ENCODE measurements around the gene PLA2G4F. TPM values are rescaled to one million over a fixed set of nuclear protein-coding genes. Genes with fewer than 3 reads are reported as not detected.

The PLA2G4F gene, protein sequence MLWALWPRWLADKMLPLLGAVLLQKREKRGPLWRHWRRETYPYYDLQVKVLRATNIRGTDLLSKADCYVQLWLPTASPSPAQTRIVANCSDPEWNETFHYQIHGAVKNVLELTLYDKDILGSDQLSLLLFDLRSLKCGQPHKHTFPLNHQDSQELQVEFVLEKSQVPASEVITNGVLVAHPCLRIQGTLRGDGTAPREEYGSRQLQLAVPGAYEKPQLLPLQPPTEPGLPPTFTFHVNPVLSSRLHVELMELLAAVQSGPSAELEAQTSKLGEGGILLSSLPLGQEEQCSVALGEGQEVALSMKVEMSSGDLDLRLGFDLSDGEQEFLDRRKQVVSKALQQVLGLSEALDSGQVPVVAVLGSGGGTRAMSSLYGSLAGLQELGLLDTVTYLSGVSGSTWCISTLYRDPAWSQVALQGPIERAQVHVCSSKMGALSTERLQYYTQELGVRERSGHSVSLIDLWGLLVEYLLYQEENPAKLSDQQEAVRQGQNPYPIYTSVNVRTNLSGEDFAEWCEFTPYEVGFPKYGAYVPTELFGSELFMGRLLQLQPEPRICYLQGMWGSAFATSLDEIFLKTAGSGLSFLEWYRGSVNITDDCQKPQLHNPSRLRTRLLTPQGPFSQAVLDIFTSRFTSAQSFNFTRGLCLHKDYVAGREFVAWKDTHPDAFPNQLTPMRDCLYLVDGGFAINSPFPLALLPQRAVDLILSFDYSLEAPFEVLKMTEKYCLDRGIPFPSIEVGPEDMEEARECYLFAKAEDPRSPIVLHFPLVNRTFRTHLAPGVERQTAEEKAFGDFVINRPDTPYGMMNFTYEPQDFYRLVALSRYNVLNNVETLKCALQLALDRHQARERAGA
- not detected for total RNA-seq

DNA sequence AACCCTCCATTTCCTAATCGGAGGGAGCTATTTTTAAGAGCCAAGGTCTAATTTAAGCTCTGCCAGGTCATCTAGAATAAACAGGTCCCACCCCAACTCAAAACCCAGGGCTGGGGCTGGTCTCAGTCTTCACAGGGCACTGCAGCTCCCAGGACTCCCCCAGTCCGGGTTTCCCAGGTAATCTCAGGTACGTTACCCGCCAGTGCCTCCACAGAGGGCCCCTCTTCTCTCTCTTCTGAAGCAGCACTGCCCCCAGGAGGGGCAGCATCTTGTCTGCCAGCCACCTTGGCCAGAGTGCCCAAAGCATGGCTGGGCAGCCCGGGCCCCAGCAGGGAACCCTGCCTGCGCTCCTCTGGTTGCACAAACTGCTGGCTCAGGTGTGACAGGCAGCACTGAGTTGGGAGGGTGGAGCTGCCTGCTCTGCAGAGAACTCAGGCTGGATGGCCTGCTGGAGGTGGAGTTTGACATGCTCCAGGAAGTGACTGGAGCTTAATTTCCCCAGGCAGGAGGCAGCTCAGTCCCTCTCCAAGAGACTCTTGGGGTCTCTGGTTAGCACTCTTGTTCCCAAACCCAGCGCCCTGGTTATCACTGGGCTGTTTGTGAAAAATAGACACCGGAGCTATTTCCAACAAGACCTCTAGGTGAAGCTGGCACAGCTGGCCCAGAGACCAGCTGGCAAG is at the start of gene PLA2G4F:
Gene PLA2G4F (minus strand): TSS at position 394 of the 680 bp plus-strand sequence. CDS start 87 bp downstream, at position 307.
- TF ChIP-seq CTCF (IDR thresholded peaks at IDR 0.05; ENCODE audit: low read depth): no peak

DNA sequence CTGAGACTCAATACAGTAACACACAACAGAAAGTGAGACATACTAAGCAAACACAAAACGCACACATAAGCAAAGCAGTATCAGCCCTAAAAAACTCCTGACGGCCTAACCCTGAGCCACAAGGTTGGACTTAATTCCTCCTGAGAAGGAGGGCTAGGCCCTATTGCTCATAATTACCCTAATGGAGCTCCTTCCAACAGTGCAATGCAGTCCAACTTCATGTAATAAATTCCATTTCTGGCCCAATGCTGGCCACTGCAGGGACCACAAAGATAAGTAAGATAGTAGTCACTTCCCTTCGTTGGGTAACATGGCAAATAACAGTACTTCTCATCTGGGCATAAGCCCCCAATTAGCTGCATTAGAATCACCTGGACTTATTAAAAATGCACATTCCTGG is 47.5 kb upstream of the PLA2G4F start:
- no peak for TF ChIP-seq CTCF (IDR thresholded peaks at IDR 0.05; ENCODE audit: low read depth)

DNA sequence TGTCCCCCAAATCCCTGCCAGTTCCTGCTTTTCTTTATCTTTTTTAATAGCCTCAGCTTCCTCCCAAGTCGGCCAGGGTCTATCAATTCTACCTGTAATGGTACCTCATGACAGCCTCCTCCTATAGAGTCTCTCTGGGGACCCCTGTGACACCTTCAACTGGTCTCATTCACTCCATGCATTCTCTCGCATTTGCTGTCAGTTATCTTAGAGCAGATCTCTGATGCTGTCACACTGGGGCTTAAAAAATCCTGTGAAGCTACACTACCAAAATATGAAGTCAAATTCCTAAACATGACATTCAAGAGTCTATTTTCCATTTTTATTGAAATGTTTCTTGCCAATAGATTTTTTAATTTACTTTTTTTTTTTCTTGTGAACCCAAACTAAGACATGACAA is 46.2 kb upstream of the PLA2G4F start:
- no peak for TF ChIP-seq CTCF (IDR thresholded peaks at IDR 0.05; ENCODE audit: low read depth)

GRCh38 chr15:42201801-42202200 is 45.4 kb upstream of the PLA2G4F start:
- TF ChIP-seq CTCF (IDR thresholded peaks at IDR 0.05; ENCODE audit: low read depth): no peak

DNA sequence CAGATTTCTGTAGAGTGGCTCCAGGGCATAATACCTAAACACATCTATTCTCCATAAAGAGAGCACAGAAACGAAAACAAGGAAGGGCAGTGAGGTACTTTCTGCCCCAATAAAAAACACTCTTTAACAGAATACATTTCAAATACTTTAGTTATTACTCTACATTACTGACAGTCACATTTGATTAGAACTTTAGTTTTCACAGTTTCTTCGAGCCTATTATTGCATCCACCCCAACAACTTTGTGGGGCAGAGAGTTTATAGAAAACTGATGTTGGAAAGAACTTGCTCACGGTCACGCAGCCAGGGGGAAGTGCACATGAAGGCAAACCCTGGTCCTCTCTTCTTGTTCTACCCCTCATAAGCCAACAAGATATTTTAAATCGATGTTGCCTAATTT is 42.7 kb upstream of the PLA2G4F start:
- TF ChIP-seq CTCF (IDR thresholded peaks at IDR 0.05; ENCODE audit: low read depth): no peak

DNA sequence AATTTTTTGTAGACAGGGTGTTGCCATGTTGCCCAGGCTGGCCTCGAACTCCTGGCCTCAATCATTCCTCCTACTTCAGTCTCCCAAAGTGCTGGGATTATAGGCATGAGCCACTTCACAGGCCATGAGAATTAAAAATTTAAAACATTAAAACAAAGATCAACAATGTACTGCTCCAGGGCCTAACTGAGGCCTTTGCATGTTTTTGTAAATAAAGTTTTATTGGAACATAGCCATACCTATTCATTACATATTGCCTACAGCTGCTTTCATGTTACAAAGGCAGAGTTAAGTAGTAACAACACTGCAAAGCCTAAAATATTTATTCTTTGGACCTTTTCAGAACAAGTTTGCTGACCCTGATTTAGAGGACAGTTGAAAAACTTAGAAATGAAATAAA is 42.1 kb upstream of the PLA2G4F start:
- TF ChIP-seq CTCF (IDR thresholded peaks at IDR 0.05; ENCODE audit: low read depth): no peak

GRCh38 chr15:42194513-42194912 is 38.1 kb upstream of the PLA2G4F start:
- no peak for TF ChIP-seq CTCF (IDR thresholded peaks at IDR 0.05; ENCODE audit: low read depth)

All from subcutaneous adipose tissue (tissue), 4 donors.